GM12878 (cell line): Measurements from ENCODE around the gene SDK2. TPM values are rescaled to one million over a fixed set of nuclear protein-coding genes. Genes with fewer than 3 reads are reported as not detected.

Experiments
- ATAC-seq: fragments of 200-7000 bp; cut with Tn5 transposase; 3 replicates; pipeline ENCODE4 v1.9.1; 2020; ENCODE audit warnings: mild to moderate bottlenecking, moderate library complexity
- BruUV-seq: library from RNA; stranded (reverse); fragments of 400-500 nt; replicated peaks from 2 replicates; lab custom pipeline; 2021; lab: Mats Ljungman, UMichigan
- CTCF ChIA-PET: fragments of 300-600 bp; sonication (Branson Sonifier 250); formaldehyde crosslinking; extraction: SDS; loops from one replicate; lab custom pipeline; 2021; ENCODE audit warnings: inconsistent platforms; lab: Yijun Ruan, JAX
- POLR2A ChIA-PET: fragments of 350-600 bp; formaldehyde crosslinking; extraction: SDS; loops from one replicate; lab custom pipeline; 2021; ENCODE audit warnings: inconsistent platforms; lab: Charles Lee
- RAD21 ChIA-PET: fragments of 300-600 bp; sonication (Branson Sonifier 250); formaldehyde crosslinking; loops from one replicate; lab custom pipeline; 2023; ENCODE audit warnings: antibody characterized with exemption; ENCODE audit not compliant: unreplicated experiment; lab: Charles Lee
- SMC1A ChIA-PET: fragments of 300-600 bp; sonication (Branson Sonifier 250); formaldehyde crosslinking; loops from one replicate; lab custom pipeline; 2023; ENCODE audit not compliant: unreplicated experiment, uncharacterized antibody; lab: Charles Lee
- DNase-seq: peaks from one replicate; pipeline ENCODE4 v3.0.0-alpha.2; 2011; ENCODE audit warnings: low read depth, low spot score
- FAIRE-seq: peaks from 3 replicates; lab custom pipeline; 2011; peaks lifted over from hg19 to GRCh38; lab: Jason Lieb, UNC
- H2AFZ ChIP-seq: 2 replicates; pipeline ENCODE4 v1.6.0; 2011; ENCODE audit warnings: low read depth, low read length, control low read depth; ENCODE audit not compliant: control insufficient read depth
- H3K27ac ChIP-seq: 2 replicates; pipeline ENCODE4 v1.5.1; 2011; ENCODE audit warnings: control low read depth; ENCODE audit not compliant: control insufficient read depth, insufficient read depth
- H3K27me3 ChIP-seq, 2 experiments: replicated peaks in 1 of 2; 2 replicates each; pipeline versions ENCODE4 v1.6.0 to v1.6.1; 2011; ENCODE audit warnings: low read length in 1 of 2; ENCODE audit not compliant: control insufficient read depth in 2 of 2, insufficient read depth in 2 of 2
- H3K36me3 ChIP-seq, 2 experiments: 2 replicates each; pipeline ENCODE4 v1.5.1; 2011; ENCODE audit warnings: low read length in 1 of 2; ENCODE audit not compliant: control insufficient read depth in 2 of 2, insufficient read depth in 2 of 2
- H3K4me1 ChIP-seq: 2 replicates; pipeline ENCODE4 v1.6.1; 2011; ENCODE audit warnings: mild to moderate bottlenecking, low read length, moderate library complexity, mixed read lengths; ENCODE audit not compliant: control insufficient read depth, insufficient read depth
- H3K4me2 ChIP-seq: 2 replicates; pipeline ENCODE4 v1.6.0; 2011; ENCODE audit warnings: control low read depth; ENCODE audit not compliant: control insufficient read depth, insufficient read depth
- H3K4me3 ChIP-seq: fragments of 200-600 bp; sonication (generic); 2 replicates; pipeline ENCODE4 v1.5.1; 2016
- H3K79me2 ChIP-seq: 2 replicates; pipeline ENCODE4 v1.6.0; 2011; ENCODE audit warnings: low read length; ENCODE audit not compliant: control insufficient read depth, insufficient read depth
- H3K9ac ChIP-seq: 2 replicates; pipeline ENCODE4 v1.8.0; 2011; ENCODE audit warnings: low read length, control low read depth, mixed read lengths; ENCODE audit not compliant: control insufficient read depth, insufficient read depth
- H3K9me3 ChIP-seq: replicated peaks from 3 replicates; pipeline ENCODE4 v1.5.1; 2011; ENCODE audit warnings: mild to moderate bottlenecking, low read length; ENCODE audit not compliant: control insufficient read depth, insufficient read depth
- H4K20me1 ChIP-seq: 2 replicates; pipeline ENCODE4 v1.6.0; 2011; ENCODE audit not compliant: control insufficient read depth, insufficient read depth
- BCLAF1 ChIP-seq: fragments of 450-650 bp; IDR thresholded peaks from 2 replicates; pipeline ENCODE4 v1.6.1; 2017; ENCODE audit warnings: antibody characterized with exemption, mild to moderate bottlenecking, moderate library complexity
- CBX5 ChIP-seq: sonication (generic); IDR thresholded peaks from 2 replicates; pipeline ENCODE4 v1.6.1; 2016; ENCODE audit warnings: low read depth, moderate library complexity, mild to moderate bottlenecking, inconsistent platforms
- FOXK2 ChIP-seq: fragments of 450-650 bp; IDR thresholded peaks from 2 replicates; pipeline ENCODE4 v1.6.1; 2017; ENCODE audit warnings: mild to moderate bottlenecking, moderate library complexity
- GATAD2B ChIP-seq: fragments of 450-650 bp; conservative IDR thresholded peaks from 2 replicates; pipeline ENCODE4 v1.6.1; 2017; ENCODE audit warnings: low read depth, mild to moderate bottlenecking, moderate library complexity
- MEF2A ChIP-seq: IDR thresholded peaks from 2 replicates; pipeline ENCODE4 v1.6.1; 2011; ENCODE audit warnings: low read depth, mild to moderate bottlenecking, low read length, moderate library complexity; ENCODE audit not compliant: insufficient read depth
- MYB ChIP-seq: fragments of 150-350 bp; IDR thresholded peaks from 2 replicates; pipeline ENCODE4 v1.6.1; 2014; ENCODE audit warnings: mild to moderate bottlenecking, low read depth, low read length, borderline replicate concordance
- NR2F1 ChIP-seq: fragments of 450-650 bp; conservative IDR thresholded peaks from 2 replicates; pipeline ENCODE4 v1.6.1; 2017; ENCODE audit warnings: mild to moderate bottlenecking
- POLR2AphosphoS2 ChIP-seq: IDR thresholded peaks from 2 replicates; pipeline ENCODE4 v1.6.1; 2011; ENCODE audit warnings: low read depth, mild to moderate bottlenecking, low read length, improper control_type of control experiment, moderate library complexity
- SIN3A ChIP-seq: IDR thresholded peaks from 2 replicates; pipeline ENCODE4 v1.6.1; 2012; ENCODE audit warnings: low read depth, low read length, improper control_type of control experiment
- SIX5 ChIP-seq: IDR thresholded peaks from 2 replicates; pipeline ENCODE4 v1.6.1; 2011; ENCODE audit warnings: mild to moderate bottlenecking, low read depth, low read length, moderate library complexity; ENCODE audit not compliant: severe bottlenecking
- STAT3 ChIP-seq: IDR thresholded peaks from 2 replicates; pipeline ENCODE4 v1.6.1; 2011; ENCODE audit warnings: low read depth, low read length, improper control_type of control experiment
- TAF1 ChIP-seq: IDR thresholded peaks from 2 replicates; pipeline ENCODE4 v1.6.1; 2011; ENCODE audit warnings: mild to moderate bottlenecking, low read depth, low read length, borderline replicate concordance
- TBL1XR1 ChIP-seq: IDR thresholded peaks from 2 replicates; pipeline ENCODE4 v1.6.1; 2012; ENCODE audit warnings: low read depth, low read length, improper control_type of control experiment
- WGBS: methylation state at CpG from one replicate; pipeline ENCODE4 v1.1.6; 2016; ENCODE audit warnings: low lambda C conversion rate; ENCODE audit not compliant: insufficient replicate concordance, insufficient coverage; ENCODE audit errors: missing lambda C conversion rate; 5-methylcytosine and 5-hydroxymethylcytosine counted together
- in situ Hi-C: fragments of 300-500 bp; cut with MboI; formaldehyde crosslinking; loops from 9 replicates; pipeline ENCODE4 v1.14.3; 2018; ENCODE audit warnings: mixed read lengths
- intact Hi-C: fragments of 100-400 bp; cut with micrococcal nuclease; formaldehyde crosslinking; loops from one replicate; pipeline ENCODE4 v1.14.2; 2022; ENCODE audit not compliant: unreplicated experiment
- polyA plus RNA-seq, 11 experiments: library from polyadenylated mRNA; depleted of rRNA in 4 of 11; unstranded in 6 of 11; stranded (reverse) in 5 of 11; fragments of >200 nt; fragmentation: Nextera tagmentation in 4 of 11; fragmentation: Illumina TruSeq in 1 of 11; extraction: Ambion mirVana in 4 of 11; extraction: Trizol in 1 of 11; gene quantifications; 1 replicate in 1 of 11; 2 replicates in 10 of 11; pipeline versions ENCODE4 v1.2.1 to v1.2.3, GENCODE V29; 2011 to 2016; ENCODE audit warnings: inconsistent platforms in 2 of 11, missing spikeins in 2 of 11, low read depth in 1 of 11
- total RNA-seq, 4 experiments: library from RNA; depleted of rRNA in 3 of 4; stranded (reverse); fragments of >200 nt in 3 of 4; fragmentation: Illumina TruSeq in 1 of 4; extraction: Trizol in 1 of 4; gene quantifications; 2 replicates each; pipeline versions ENCODE4 v1.2.1 to v1.2.3, GENCODE V29; 2013 to 2021

Gene SDK2
- total and polyA plus RNA-seq, 10 of the 15 experiments (the other 5 are each of a cell fraction or from before 2014, with no cell fraction given) = 0.03 to 0.08 (median 0.03) TPM; not detected in 7

- SMC1A ChIA-PET = interaction anchor here (1.0 to 2.9 kb wide), 5 partner anchors 12 to 80 kb away, joined by 3 to 9 read pairs (median 6); no protein-coding TSS in a partner anchor
- in situ Hi-C loops = no loop called here
Measured at GRCh38 chr17:73289549-73290254, 354.5 kb downstream of the SDK2 start.

GRCh38 chr17:73288534-73289302, 355.5 kb downstream of the SDK2 start:
- Histone ChIP-seq H3K4me1 (peaks cover 30% of the 10 kb centered on the region), H2AFZ (no peak overlapping the region), H3K27me3 (no peaks in the 10 kb centered on the region), H4K20me1 (no peaks in the 10 kb centered on the region), H3K27ac (no peak overlapping the region), H3K9ac (no peak overlapping the region), H3K36me3 (peaks cover 3 to 11% of the 10 kb centered on the region in 2 experiments; a peak in 2 of 4 replicates), H3K9me3 (no peaks in the 10 kb centered on the region), H3K79me2 (peaks cover 8% of the 10 kb centered on the region), H3K4me2 (no peak overlapping the region), H3K4me3 (no peak overlapping the region)
- intact Hi-C loops (no loop called here), in situ Hi-C loops (no loop called here)
- ATAC-seq (no peak), DNase-seq (no peak), FAIRE-seq (no peak)
- POLR2A ChIA-PET = interaction anchor here (3.9 kb wide), 1 partner anchor 21 kb away, joined by 28 read pairs; no protein-coding TSS in a partner anchor
- RAD21 ChIA-PET = interaction anchor here (0.6 to 0.9 kb wide), 2 partner anchors 30 to 328 kb away, joined by 3 read pairs; no protein-coding TSS in a partner anchor
- CTCF ChIA-PET = interaction anchor here (3.8 kb wide), 1 partner anchor 22 kb away, joined by 28 read pairs; the partner anchor contains the start of gene CDC42EP4
- SMC1A ChIA-PET = interaction anchor here (1.0 kb wide), 1 partner anchor 10 kb away, joined by 3 read pairs; no protein-coding TSS in a partner anchor
- no TSS peak for BruUV-seq
- 81% methylated on average over 19 of the region's 19 CpGs for WGBS
- TF ChIP-seq BCLAF1 = no peak
- TF ChIP-seq TAF1 = no peak
- TF ChIP-seq MYB = no peak
- no peak for TF ChIP-seq CBX5
- peak; percentile 28; the same call in 1 of the 2 replicates for TF ChIP-seq FOXK2
- no peak for TF ChIP-seq GATAD2B
- 0 out of 2 replicates have a peak, but pooled peaks have one; percentile 23 for TF ChIP-seq NR2F1
- TF ChIP-seq SIN3A = no peak
- TF ChIP-seq MEF2A = no peak
- no peak for TF ChIP-seq TBL1XR1

More at GRCh38 chr17:73289549-73290254, 354.5 kb downstream of the SDK2 start:
- TF ChIP-seq SIX5 (no peak), STAT3 (no peak), POLR2AphosphoS2 (no peak)
- no peak for FAIRE-seq
- POLR2A ChIA-PET = interaction anchor here (3.9 kb wide), 1 partner anchor 20 kb away, joined by 28 read pairs; no protein-coding TSS in a partner anchor
- RAD21 ChIA-PET = interaction anchor here (0.6 to 2.2 kb wide), 4 partner anchors 16 to 327 kb away, joined by 3 to 9 read pairs (median 4); no protein-coding TSS in a partner anchor
- H3K27me3 ChIP-seq = no peaks in the 10 kb centered on the region
- no peak for ATAC-seq
- no peak for DNase-seq
- no peak overlapping the region for H3K9ac ChIP-seq
- WGBS = 86% methylated on average over 7 of the region's 7 CpGs
- no peaks in the 10 kb centered on the region for H4K20me1 ChIP-seq
- H3K4me3 ChIP-seq = no peak overlapping the region
- H3K27ac ChIP-seq = no peak overlapping the region
- H3K79me2 ChIP-seq = peaks cover 8% of the 10 kb centered on the region
- no peak overlapping the region for H2AFZ ChIP-seq
- peaks cover 0 to 11% of the 10 kb centered on the region in 2 experiments; a peak in 2 of 4 replicates for H3K36me3 ChIP-seq
- intact Hi-C loops = loop anchor here (2.0 kb wide), 1 partner anchor 21 kb away; no protein-coding TSS in a partner anchor
- CTCF ChIA-PET = interaction anchor here (1.2 to 3.8 kb wide), 4 partner anchors 8 to 563 kb away, joined by 4 to 28 read pairs (median 6); partner anchors contain the start of gene CDC42EP4
- BruUV-seq = no TSS peak
- H3K9me3 ChIP-seq = no peaks in the 10 kb centered on the region
- H3K4me2 ChIP-seq = no peak overlapping the region
- peaks cover 27% of the 10 kb centered on the region for H3K4me1 ChIP-seq
